ENCODE results near the gene FOXK2. TPM values are rescaled to one million over a fixed set of nuclear protein-coding genes. Genes with fewer than 3 reads are reported as not detected.
"Not testable (repeated sequence)": the region's sequence is repeated elsewhere in the genome, so short reads cannot be mapped to it uniquely, and the experiment has no call there.

Gene FOXK2
- total and polyA plus RNA-seq, 8 donors, result 17.7 to 27.9 (median 19.8) TPM

- Histone ChIP-seq H3K27me3 (no peaks in the 10 kb centered on the region), H3K9me3 (no peaks in the 10 kb centered on the region), H3K36me3 (no peaks in the 10 kb centered on the region), H3K4me1 (peaks cover 0 to 36% (median 4%) of the 10 kb centered on the region in 3 donors), H3K27ac (peak overlapping the region in 2 of 4 donors; percentile 19 to 50), H3K4me3 (no peak overlapping the region)
- TF ChIP-seq CTCF (IDR thresholded peaks at IDR 0.05), result no peak
- intact Hi-C loops (cut with DNase I), result loop anchor here in 2 of 3 donors (5.0 to 10.0 kb wide), 2 partner anchors 199 to 201 kb away; partner anchors contain the start of gene TEX19 (in 1 of the 2)
- 48 to 50% methylated on average over 18 of the region's 18 CpGs for whole genome bisulfite sequencing, 2 donors
- FAIRE-seq, result no peak
- ATAC-seq, result peak; percentile 56 to 71 (median 64)
- peak in 5 of 6 donors; percentile 28 to 73 (median 51) for DNase-seq
Observed at GRCh38 chr17:82553210-82553930, 33.8 kb downstream of the FOXK2 start.

- not testable (repeated sequence) for ATAC-seq, DNase-seq, H3K27me3 ChIP-seq, H3K9me3 ChIP-seq, FAIRE-seq, H3K27ac ChIP-seq, H3K4me3 ChIP-seq, H3K36me3 ChIP-seq
- intact Hi-C loops (cut with DNase I), result loop anchor here in 1 of 3 donors (10.0 kb wide), 1 partner anchor 203 kb away; the partner anchor contains the start of gene TEX19
- peaks cover 0 to 30% (median 7%) of the 10 kb centered on the region in 3 donors for H3K4me1 ChIP-seq
- 90 to 98% methylated on average over 2 of the region's 2 CpGs for WGBS, 2 donors
Observed at GRCh38 chr17:82557510-82557909, 38.0 kb downstream of the FOXK2 start.

- DNase-seq (no peak), ATAC-seq (peak in 3 of 4 donors; percentile 27 to 58 (median 41)), FAIRE-seq (no peak)
- TF ChIP-seq CTCF (IDR thresholded peaks at IDR 0.05), result no peak
- no peak overlapping the region for H3K4me3 ChIP-seq
- H3K9me3 ChIP-seq, result no peaks in the 10 kb centered on the region
- intact Hi-C loops (cut with DNase I), result loop anchor here in 1 of 3 donors (10.0 kb wide), 1 partner anchor 205 kb away; the partner anchor contains the start of gene TEX19
- no peaks in the 10 kb centered on the region for H3K27me3 ChIP-seq
- H3K27ac ChIP-seq, result no peak overlapping the region
- 43 to 44% methylated on average over 11 of the region's 11 CpGs for WGBS, 2 donors
- H3K36me3 ChIP-seq, result no peaks in the 10 kb centered on the region
- H3K4me1 ChIP-seq, result peaks cover 0 to 12% (median 3%) of the 10 kb centered on the region in 3 donors
Observed at GRCh38 chr17:82559566-82560251, 40.2 kb downstream of the FOXK2 start.

GRCh38 chr17:82560252-82560642 is 40.7 kb downstream of the FOXK2 start:
- FAIRE-seq (no peak), DNase-seq (no peak), ATAC-seq (no peak)
- no peak overlapping the region for H3K4me3 ChIP-seq
- no peaks in the 10 kb centered on the region for H3K9me3 ChIP-seq
- intact Hi-C loops (cut with DNase I), result no loop called here
- WGBS, 2 donors, result 86 to 89% methylated on average over 15 of the region's 15 CpGs
- no peaks in the 10 kb centered on the region for H3K36me3 ChIP-seq
- no peaks in the 10 kb centered on the region for H3K27me3 ChIP-seq
- peaks cover 0 to 12% (median 3%) of the 10 kb centered on the region in 3 donors for H3K4me1 ChIP-seq
- TF ChIP-seq CTCF (IDR thresholded peaks at IDR 0.05), result no peak
- H3K27ac ChIP-seq, result no peak overlapping the region

GRCh38 chr17:82560802-82561428 is 41.4 kb downstream of the FOXK2 start:
- ATAC-seq, result no peak
- intact Hi-C loops (cut with DNase I), result no loop called here
- H3K27ac ChIP-seq, result no peak overlapping the region
- FAIRE-seq, result no peak
- H3K4me3 ChIP-seq, result no peak overlapping the region
- no peaks in the 10 kb centered on the region for H3K9me3 ChIP-seq
- peaks cover 0 to 12% (median 3%) of the 10 kb centered on the region in 3 donors for H3K4me1 ChIP-seq
- no peak for TF ChIP-seq CTCF (IDR thresholded peaks at IDR 0.05)
- 88 to 92% methylated on average over 9 of the region's 9 CpGs for WGBS, 2 donors
- H3K27me3 ChIP-seq, result no peaks in the 10 kb centered on the region
- DNase-seq, result no peak
- peaks cover 0 to 3% (median 0%) of the 10 kb centered on the region in 3 donors for H3K36me3 ChIP-seq
